KG1 (cell line): ENCODE measurements around the gene TRPM4.

Source experiments
- DNase-seq: peaks from one replicate; lab custom pipeline; 2025; lab: John Stamatoyannopoulos, UW

Gene TRPM4

GRCh38 chr19:49231804-49232203 lies 74.2 kb downstream of the TRPM4 start:
- no peak for DNase-seq

- no peak for DNase-seq
Measured at GRCh38 chr19:49233163-49233562, 75.6 kb downstream of the TRPM4 start.

DNA sequence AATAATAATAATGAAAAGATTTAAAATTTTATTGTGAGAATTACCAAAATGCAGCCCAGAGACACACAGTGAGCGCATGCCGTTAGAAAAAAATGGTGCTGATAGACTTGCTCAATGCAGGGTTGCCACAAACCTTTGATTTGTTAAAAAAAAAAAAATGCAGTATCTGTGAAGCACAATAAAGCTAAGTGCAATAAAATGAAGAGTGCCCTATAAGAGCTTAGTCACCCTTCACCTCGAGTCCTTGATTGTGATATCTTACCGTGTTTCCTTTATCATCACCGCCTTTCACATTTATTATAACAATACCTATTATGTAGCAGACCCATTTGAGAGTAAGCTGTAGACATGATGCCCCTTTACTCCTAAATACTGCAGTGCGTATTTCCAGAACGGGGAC lies 84.2 kb downstream of the TRPM4 start:
- DNase-seq = no peak

- DNase-seq = no peak
Measured at GRCh38 chr19:49243129-49243528, 85.5 kb downstream of the TRPM4 start.

GRCh38 chr19:49243726-49244125 lies 86.1 kb downstream of the TRPM4 start:
- no peak for DNase-seq

DNA sequence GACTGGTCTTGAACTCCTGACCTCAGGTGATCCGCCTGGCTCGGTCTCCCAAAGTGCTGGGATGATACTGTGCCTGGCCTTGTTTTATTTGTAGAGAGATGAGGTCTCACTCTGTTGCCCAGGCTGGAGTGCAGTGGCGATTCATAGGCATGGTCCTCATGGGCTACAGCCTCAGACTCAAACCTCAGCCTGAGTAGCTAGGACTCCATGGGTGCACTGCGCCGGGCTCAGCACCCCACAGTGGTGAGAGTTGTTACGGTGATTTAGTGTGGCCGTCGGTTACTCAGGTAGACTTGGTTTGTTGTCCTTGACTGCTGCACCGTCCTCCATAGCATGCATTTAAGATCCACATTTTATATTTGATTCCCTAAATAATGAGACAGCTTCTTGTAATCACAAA lies 86.7 kb downstream of the TRPM4 start:
- no peak for DNase-seq

GRCh38 chr19:49247676-49248075 lies 90.1 kb downstream of the TRPM4 start:
- DNase-seq = no peak

GRCh38 chr19:49249933-49250332 lies 92.3 kb downstream of the TRPM4 start:
- no peak for DNase-seq

GRCh38 chr19:49255674-49256073 lies 98.1 kb downstream of the TRPM4 start:
- no peak for DNase-seq

- DNase-seq = no peak
Measured at GRCh38 chr19:49256691-49257090, 99.1 kb downstream of the TRPM4 start.
